GM19099 (cell line): ENCODE data around the gene HSPE1.

Experiments
- POLR2A ChIP-seq: IDR thresholded peaks from 3 replicates; pipeline ENCODE4 v1.6.1; 2011; ENCODE audit warnings: low read depth; ENCODE audit not compliant: insufficient read length; ENCODE audit errors: extremely low read depth

Gene HSPE1

DNA sequence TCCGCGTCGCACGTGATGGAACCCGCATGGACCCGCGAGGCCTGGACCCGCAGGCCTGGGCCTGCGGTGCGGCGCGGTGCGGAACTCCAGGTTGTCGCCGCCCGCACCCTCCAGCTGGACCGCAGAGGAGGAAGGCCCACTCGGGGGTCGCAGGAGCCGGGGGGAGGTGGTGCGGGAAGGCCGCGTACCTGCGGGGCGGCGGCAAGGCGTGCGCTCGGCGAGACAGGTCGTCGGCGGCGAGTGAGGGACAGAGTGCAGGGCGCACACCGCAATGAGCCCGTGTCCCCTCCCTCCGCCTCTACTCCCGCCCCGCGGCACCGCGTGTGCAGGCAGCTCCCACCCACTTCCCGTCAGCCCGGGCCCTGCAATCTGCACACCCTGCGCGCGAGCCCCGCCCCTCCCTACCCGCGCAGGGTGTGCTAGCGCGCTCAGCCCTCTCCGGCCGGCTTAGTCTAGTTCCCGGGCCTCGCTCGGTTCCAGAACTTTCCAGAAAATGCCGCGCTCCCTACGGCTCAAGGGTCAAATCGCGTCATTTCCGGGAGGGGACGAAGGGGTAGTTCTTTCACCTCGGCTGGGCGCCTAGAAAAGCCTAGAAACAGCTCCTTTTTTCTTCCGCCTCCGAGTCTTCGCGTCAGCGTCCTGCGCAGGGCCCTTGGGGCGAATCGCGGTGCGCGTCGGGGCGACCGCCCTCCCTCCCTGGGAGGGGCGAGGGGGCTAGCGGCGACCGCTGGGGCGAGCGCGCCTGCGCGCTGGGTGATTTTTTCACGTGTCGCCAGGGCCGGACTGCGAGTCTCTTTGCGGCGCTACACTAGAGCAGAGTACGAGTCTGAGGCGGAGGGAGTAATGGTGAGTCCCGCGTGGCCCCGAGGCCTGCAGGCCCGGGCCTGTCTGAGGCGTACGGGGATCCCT, at the start of gene HSPE1, which contains the start of gene HSPD1:
HSPE1 (plus strand) TSS at position 786 of the 909 bp plus-strand sequence; CDS start at position 844, 58 bp downstream.
HSPD1 (minus strand) TSS at position 247 of the 909 bp plus-strand sequence. CDS start 992 bp downstream, outside the sequence.
- peak; percentile 96 for TF ChIP-seq POLR2A

DNA sequence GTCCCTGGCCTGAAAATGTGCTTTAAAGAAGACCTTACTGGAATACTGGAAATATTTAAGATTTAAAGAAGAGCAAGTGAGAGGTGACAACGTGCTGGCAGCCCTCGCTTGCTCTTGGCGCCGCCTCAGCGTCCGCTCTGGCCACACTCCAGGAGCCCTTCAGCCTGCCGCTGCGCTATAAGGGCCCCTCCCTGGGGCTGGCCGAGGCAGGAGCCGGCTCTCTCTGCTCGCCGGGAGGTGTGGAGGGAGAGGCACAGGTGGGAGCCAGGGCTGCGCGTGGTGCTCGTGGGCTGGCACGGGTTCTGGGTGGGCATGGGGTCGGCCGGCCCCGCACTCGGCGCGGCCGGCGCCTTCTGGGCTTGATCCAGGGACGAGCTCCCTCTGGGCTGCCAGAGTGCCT, 49.7 kb upstream of the HSPE1 start:
- no peak for TF ChIP-seq POLR2A

DNA sequence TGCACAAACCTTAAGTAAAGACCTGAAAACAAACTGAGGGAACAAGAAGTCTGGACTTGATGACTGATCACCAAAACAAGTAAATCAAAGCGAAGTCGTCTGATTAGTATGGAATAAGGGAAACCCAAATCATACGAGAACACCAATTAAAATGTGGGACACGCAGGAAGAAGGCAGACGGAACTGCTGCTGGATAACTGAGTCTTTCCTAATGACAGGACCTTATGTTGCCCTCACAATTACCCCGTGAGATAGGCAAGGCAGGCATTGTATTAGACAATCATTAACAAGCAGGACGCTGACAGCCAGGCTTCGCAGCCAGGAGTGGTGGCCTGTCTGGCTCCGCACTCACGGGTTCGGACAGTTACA, 47.4 kb upstream of the HSPE1 start:
- TF ChIP-seq POLR2A = no peak

DNA sequence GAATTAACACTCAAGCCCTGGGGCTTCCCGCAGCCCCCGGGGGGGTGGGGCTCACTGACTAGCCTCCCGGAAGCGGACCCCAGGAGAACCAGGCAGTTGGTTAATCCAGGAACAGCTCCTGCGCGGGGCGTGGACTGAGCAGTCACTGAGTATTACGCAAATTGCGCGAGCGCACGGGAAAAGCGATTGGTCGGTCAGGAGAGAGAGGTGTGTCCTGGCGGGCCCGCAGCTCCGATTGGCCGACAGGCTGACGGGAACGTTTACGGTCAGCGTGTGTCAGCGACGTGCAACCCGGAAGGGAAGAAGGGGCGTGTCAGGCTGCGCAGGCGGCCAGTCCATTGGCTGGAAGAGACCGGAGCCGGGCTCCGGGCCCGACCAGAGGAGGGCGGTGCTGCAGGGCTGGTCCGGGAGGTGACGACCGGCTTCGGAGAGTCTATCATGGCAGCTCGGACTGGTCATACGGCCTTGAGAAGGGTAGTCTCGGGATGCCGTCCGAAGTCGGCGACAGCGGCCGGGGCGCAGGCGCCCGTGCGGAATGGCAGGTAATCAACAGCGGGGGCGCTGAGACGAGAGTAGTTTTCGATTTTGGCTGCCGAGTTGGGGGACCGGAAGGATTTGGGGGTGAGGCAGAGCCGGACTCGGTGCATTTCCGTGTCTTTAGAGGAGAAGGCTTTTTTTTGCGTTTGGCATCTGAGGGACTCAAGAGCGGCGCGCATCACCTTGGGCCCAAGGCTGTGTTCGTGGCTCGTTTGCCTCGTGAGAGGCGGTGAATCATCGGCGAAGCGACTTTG, 46.9 kb upstream of the HSPE1 start, which contains the start of gene COQ10B:
COQ10B (plus strand) TSS at position 430 of the 791 bp plus-strand sequence; CDS start at position 439, 9 bp downstream.
- TF ChIP-seq POLR2A = peak; percentile 79

DNA sequence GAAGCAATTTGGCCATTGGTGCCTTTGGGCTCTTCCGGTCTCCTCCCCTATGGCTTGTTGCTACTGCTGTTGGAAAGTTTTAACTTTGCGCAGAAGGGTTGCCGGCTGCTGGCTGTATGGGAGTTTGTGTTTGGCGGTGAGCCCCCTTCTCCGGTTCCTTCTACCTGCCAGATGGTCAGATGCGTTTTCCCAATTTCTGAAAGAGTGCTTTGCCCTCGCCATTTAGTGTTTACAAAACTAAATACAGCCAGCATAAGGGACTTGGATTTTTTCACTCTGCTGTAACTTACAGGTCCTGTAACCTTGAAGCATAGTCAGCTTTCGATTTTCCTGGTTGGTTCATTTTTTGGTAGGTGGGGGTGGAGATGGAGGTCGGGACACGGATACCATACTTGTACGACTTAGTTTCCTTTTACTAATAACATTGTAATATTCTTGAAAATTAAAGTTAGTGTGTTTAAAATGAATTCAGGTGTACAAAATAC, 46.2 kb upstream of the HSPE1 start:
- TF ChIP-seq POLR2A = no peak

DNA sequence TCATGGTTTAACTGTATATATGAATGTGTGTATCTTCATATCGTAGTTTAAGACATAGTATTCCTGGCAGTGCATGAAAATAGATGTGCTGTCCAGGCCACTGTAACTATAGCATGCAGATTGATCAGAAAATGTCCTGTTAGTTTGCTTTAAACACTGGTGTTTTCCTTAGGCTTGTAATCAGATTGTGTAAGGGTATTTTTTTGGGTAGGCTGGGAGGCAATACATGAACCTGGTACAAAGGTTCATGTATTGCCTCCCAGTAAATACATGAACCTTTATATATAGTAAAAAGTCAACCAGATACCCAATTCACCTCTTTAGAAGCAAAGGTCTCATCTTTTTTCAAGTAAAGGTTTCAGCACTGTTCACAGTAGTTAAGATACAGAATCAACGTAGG, 45.3 kb upstream of the HSPE1 start:
- TF ChIP-seq POLR2A = no peak

DNA sequence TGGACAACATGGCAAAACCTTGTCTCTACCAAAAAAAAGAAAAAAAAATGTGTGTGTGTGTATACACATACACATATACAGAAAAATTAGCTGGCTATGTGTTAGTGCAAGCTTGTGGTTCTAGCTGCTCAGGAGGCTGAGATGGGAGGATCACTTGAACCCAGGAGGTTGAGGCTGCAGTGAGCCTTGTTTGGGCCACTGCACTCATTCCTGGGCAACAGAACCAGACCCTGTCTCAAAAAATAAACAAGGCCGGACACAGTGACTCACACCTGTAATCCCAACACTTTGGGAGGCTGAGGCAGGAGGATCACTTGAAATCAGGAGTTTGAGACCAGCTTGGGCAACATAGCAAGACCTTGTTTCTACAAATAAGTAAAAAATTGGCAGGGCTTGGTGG, 44.8 kb upstream of the HSPE1 start:
- TF ChIP-seq POLR2A = no peak

DNA sequence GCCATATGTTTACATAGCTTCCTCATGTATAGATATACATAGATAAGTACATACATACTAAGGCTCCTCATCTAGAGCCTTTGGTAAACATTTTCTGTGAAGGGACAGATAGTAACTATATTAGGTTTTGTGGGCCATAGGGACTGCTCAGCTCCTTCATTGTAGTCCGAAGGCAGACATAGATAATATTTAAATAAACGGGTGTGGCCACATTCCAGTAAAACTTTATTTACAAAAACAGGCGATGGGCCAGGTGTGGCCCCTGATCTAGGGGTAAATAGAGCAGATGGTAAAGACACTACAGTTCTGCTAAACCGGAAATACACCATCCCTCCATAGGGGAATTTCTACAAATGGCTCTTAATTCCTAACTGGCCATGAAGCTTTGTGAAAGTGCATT, 39.5 kb upstream of the HSPE1 start:
- TF ChIP-seq POLR2A = no peak

DNA sequence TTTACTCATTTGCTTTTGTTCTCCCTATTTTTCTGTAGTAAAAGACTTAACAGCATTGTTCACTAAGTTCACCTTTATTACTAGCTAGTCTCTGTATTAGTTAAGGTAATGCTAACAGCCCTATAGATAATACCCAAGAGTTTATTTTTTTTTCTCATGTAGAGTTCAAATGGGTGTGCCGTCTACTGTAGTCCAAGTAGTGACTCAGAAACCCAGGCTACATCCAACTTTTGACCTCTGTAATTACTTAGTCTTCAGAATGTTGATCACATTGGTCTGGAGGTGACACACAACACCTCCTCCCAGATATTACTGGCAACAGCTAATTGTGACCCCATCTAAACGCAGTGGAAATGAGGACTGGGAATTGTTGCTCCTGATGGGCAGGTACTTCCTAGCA, 39.1 kb upstream of the HSPE1 start:
- TF ChIP-seq POLR2A = no peak

DNA sequence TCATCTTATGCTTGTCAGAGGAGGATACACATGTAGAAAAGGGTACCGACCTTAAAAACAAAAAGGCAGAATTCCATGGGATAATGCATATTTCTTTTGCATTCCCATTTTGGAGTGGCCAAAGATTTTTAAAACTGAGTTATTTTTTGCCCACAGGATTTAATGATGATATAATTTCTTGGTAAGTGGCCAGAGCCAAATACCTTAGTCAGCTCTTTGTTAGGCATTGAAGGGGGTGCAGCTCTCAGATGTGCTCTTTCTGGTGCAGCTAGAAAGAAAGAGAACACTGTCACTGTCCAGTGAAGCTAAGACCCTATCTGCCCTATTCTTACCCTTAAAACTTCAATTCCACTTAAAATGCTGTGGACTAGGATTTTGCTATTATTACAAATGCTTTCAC, 36.0 kb upstream of the HSPE1 start:
- no peak for TF ChIP-seq POLR2A

DNA sequence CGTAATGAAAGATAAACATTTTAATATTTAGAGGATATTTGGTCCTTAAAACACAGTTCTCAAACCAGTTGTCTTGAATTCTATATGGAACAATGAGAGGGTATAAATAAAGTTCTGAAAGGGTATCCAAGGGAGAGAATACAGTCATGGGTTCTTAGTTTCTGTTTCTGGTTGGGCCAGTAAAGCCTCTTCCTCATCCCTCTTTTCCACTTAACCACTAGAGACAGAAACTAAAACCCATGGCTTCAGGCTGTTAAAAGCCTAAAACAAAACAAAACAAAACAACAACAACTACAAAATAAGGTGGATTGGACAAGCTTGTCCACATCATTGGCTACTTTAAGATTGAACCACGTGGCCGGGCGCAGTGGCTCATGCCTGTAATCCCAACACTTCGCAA, 28.0 kb upstream of the HSPE1 start:
- no peak for TF ChIP-seq POLR2A

DNA sequence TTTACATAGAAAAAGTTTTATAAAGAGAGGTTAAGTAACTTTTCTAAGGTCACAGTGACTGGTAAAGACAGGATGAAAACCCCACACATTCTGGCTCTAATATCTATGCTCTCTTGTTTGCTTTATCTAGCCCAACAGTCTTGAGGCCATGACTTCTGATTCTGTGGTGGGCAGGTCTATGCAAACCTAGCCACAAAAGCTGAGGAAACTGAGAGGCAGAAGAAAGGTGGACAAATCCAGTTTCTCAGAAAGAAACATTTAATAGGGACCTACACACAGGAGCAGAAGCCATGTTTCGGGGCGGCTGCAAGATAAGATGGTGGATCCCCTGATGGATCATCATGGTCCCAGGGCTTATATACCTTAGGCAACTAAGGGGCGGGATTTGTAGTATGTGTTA, 22.4 kb upstream of the HSPE1 start:
- TF ChIP-seq POLR2A = no peak

DNA sequence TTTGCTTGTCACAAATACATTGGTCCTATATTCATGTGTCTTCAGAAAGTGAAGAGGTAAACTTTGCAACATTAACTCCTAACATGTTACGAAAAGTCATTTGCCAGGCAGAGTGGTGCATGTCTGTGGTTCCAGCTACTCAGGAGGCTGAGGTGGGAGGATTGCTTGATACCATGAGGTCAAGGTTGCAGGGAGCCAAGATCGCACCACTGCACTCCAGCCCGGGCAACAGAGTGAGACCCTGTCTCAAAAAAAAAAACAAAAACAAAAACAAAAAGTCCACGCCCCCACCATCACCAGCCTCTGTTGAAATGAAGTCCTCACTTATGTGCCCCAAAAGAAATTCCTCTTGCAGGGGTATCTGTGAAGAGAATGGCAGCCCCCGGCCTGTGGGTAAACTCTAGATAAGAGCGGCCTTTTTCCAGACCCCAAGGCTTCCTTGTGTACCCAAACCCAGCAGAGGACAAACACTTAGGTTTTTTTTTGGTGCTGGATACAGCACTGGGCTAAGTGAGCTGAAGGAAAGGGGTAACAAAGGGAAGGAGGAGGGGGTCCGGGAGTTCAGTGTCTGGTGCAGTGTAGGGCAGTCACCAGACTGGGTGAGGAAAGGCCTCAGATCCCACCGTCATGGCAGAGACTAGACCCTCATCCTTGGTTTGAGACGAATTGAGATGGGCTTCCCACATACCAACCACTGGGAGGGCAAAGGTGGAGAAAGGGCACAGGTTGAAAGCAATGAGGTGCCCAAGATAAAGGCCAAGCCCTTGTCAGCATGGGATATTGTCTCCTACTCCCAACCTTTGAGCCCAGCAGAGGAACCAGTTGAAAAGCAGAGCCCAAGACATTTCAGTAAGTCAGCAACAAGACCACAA, 19.8 kb upstream of the HSPE1 start:
- no peak for TF ChIP-seq POLR2A

DNA sequence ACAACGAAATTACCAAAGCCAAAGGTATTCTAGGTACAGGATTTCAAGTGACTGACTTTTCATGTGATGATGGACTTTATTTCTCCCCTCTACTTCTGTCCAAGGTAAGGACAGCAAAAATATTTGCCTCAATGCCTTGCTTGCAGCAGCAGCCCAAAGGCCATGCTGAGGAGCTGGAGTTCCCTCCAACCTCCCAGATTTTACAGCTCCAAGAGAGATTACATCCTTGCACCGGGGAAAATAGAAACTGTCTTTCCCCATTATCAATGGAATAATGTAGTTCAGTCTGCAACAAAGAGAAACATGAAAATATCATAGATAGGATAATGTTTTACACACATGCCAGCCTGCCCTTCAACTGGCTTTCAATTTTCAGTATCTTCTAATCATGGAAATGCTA, 14.0 kb upstream of the HSPE1 start:
- TF ChIP-seq POLR2A = no peak

DNA sequence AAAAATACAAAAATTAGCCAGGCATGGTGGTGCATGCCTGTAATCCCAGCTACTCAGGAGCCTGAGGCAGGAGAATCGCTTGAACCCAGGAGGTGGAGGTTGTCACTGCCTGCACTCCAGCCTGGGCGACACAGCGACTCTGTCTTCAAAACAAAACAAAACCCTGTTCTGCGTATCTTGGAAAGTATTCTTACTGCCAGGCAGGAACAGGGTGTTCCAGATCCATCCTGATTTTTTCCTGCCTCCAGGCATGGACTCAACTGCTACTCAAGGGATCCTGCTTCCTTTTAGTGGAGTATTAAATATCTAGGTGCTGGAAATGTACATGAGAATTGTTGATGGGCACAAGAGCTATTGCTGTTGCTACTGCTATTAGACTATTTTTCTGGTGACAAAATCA, 12.8 kb upstream of the HSPE1 start:
- TF ChIP-seq POLR2A = no peak
